CD4-positive, alpha-beta T cell treated with Interleukin-2 at 100 ng/mL for 4 hours (primary cell): Measurements from ENCODE around the gene ASXL2.
"Not testable (repeated sequence)": the region's sequence is repeated elsewhere in the genome, so short reads cannot be mapped to it uniquely, and the experiment has no call there.

Source experiments
- DNase-seq: peaks from one replicate; pipeline ENCODE4 v3.0.0-alpha.2; 2020; ENCODE audit warnings: low spot score

The ASXL2 gene

DNA sequence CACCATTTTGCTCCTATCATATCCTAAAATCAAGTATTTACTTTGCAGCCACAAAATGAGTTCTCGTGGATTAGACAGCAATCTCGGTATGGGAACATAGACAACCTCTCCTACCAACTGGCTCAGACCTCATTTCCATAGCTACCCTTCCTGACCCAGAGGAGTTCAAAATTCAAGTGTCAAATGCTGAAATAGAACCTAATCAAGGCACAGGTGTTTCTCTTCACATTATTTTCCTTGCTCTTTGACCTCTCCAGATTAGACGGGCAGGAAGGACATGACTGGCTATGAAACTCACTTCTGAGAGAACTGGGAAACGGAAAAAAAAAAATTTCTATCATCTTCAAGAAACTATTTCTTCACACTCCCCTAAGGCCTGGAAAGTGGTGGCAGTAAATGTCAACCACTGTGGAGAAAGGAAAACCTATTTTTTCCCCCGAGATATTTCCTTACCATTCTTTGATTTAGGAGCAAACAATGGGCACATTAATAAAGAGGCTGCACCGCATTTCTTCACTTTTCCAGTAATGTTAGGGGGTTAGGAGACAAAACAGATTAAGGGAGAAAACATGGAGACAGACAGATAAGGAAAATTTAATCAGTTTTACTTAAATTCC is 141.3 kb downstream of the ASXL2 start:
- no peak for DNase-seq

DNA sequence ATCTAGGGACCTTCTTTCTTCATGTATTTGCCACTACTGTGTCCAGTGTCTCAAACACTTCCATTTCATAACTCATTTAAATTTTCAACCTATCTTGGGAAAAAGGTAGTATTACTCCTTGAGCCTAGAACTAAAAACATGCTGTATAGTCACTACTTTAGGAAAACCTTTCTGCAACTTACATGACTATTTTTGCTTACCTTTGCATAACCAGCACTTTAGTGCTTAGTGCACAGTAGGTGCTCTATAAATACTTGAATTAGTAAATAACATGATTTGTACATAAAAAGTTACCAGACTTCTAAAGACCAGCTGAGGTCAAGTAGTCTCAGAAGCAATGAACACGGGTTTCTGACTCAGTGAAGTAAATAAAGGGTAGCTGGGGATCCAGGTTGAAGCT is 142.5 kb downstream of the ASXL2 start:
- DNase-seq: no peak

DNA sequence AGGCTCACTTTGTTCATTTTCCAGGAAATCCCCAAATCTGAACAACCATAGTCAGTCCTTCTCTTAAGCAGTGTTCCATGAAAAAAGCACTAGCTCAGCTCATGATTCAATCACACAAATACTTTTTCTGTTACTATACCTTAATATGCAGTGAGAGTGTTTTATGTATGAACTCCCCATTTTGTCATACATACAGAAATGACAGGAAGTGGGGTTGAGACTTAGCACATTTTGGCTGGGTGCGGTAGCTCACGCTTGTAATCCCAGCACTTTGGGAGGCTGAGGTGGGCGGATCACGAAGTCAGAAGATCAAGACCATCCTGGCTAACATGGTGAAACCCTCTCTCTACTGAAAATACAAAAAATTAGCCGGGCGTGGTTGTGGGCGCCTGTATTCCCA is 149.7 kb downstream of the ASXL2 start:
- DNase-seq: no peak

DNA sequence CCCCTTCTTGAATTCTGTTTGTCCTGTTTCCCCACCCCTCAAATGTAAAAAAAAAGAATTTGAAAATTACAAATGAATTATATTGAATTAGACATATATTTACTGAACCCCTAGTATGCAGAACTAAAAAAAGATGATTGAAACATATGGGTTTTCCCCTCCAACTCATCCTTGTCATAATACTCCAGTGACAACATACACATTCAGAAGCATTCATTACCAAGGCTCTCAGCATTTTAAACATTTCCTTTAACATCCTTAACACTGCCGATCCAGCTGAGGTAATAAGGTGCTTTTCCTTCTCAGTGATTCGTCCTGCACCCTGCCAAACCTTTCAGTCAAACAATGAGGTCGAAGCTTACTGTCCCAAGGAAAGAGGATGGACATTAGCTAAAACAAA is 151.8 kb downstream of the ASXL2 start:
- no peak for DNase-seq

DNA sequence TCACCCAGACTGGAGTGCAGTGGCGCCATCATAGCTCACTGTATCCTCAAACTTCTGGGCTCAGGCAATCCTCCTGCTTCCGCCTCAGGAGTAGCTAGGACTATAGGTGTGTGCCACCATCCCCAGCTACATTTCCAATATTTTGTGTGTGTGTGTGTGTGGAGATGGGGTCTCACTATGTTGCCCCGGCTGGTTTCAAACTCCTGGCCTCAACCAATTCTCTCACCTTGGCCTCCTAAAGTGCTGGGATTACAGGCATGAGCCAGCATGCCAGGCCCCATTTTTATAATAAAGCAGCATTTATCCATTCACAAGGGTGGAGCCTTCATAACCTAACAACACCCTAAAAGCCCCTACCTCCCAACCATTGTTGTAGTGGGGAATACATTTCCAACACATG is 152.4 kb downstream of the ASXL2 start:
- DNase-seq: no peak

DNA sequence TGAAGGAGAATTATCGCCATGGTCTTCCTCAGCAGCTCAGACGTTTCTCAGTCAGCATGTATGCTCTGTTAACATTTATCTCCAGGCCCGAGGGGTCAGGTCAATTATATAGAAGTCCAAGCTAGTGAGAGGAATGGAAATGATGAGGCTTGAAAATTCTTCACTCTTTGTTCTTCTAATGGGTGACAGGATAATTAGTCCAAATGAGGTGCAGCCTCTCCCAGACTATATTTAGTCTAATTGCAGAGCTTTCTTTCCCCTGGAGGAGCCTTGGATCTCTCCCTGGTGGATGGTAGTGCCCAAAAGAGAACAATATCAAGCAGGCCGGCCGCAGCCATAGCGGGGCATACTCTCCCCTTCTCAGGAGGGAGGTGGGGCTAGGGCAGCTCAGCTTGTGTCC is 153.5 kb downstream of the ASXL2 start:
- DNase-seq: no peak

DNA sequence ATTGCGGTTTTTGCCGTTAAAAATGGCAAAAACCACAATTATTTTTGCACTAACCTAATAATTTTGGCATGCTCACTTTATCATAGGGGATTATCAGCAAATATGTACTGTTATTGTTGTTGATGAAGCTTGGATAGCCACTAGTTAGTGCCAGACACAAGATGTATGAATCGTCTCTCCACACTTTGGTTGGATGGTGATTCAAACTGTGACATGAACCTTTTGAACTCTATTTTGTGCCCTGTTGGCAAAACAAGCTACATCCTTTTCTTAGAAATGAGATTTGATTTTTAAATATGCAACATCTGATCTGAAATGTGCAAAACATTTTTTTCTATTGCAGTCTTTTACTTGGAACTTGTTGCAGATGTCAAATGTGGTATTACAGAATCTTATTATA is 156.1 kb downstream of the ASXL2 start:
- no peak for DNase-seq

DNA sequence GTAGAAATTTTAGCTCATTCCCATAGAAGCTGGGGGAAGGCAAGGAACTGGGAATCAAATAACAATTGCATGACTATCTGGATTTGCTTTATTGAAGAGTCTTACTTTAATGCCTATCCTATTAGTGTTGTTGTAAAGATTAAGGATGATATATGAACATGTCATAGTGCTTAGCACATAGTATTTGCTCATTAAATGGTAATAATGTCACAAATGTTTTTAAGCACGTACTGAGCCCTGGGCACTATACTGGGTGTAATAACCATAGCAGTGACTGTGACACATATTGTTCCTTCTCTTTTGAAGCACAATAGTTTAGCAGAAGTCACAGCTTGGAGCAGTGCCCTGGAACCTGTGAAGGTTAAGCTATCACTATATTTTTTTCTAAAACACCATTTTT is 157.7 kb downstream of the ASXL2 start:
- DNase-seq: no peak

DNA sequence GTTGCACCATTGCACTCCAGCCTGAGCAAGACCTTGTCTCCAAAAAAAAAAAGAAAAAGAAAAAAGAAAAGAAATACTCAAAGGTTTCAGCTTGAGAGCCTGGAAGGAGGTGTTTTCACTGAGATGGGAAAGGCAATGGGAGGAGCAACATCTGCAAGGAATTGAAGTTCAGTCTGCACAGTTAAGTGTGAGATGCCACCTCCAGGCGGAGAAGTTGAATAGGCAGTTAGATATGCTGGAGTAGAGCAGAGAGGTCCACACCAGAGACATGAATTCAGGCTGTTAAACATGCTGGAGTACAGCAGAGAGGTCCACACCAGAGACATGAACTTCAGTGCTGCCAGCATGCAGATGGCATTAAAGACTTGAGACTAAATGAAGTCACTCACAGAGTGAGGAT is 163.5 kb downstream of the ASXL2 start:
- DNase-seq: no peak

DNA sequence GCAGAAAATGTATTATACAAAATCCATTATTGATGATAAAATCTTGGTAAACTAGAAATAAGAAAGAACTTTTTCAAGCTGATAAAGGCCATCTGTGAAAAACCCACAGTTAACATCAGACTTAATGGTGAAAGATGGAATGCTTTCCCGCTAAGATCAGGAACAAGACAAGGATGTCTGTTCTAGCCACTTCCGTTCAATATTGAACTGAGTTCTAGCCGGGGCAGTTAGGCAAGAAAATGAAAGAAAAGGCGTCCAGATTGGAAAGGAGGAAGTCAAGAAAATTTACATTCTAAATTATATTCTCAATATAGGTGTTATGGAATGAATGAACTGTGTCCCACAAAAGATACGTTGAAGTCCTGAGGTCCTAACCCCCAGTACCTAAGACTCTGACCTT is 165.8 kb downstream of the ASXL2 start:
- no peak for DNase-seq

DNA sequence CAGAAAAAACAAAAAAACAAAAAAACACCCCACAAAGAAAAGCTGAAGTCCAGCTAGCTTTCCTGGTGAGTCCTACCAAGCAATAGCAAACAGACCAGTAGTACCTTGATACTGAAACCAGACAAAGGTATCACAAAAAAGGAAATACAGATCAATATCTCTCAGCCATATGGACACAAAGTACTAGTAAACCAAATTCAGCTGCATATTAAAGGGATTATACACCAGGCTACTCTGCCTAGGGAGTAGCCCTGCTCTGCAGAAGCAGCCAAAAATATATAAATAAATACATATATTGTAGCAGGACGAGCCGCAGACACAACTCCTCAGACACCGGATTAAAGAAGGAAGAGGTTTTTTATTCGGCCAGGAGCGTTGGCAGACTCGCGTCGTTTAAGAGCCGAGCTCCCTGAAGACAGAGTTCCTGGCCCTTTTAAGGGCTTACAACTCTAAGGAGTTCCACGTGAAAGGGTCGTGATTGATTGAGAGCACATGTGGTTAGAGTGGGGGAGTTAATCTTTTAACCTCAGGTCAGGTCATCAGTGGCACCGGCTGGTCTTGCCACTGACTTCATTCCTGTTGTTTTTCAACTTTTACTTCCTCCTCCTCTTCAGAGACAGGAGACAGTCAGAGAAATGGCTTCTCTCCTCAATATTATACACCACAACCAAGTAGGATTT is 166.5 kb downstream of the ASXL2 start:
- no peak for DNase-seq

DNA sequence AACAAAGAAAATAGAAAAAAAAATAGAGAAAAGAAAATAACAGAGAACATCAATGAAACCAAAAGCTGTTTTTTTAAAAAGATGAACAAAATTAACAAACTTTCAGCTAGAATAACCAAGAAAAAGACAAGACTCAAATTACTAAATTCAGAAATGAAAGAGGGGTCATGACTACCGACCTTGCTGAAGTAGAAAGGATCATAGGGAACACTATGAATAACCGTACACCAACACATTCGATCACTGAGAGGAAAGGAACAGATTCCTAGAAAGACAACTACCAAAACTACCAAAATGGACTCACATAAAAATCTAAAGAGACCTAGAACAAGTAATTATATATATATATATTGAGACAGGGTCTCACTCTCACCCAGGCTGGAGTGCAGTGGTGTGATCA is 167.5 kb downstream of the ASXL2 start:
- DNase-seq: no peak

DNA sequence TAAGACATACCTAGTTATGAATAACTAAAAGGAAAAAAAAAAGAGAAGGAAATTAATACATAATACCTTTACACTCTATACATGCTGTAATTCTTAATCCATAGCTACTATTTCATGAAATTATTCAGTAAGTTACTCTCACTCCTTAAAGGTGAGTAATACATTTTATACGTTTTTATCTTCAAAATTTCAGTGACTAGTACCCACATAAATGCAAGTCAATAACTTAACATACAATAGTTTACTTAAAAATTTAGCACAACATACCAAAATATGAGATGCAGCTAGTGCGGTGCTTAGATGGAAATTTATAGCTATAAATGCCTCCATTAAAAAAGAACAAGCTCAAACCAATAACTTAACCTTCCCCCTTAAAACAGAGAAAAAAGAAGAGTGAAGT is 168.9 kb downstream of the ASXL2 start:
- DNase-seq: no peak

DNA sequence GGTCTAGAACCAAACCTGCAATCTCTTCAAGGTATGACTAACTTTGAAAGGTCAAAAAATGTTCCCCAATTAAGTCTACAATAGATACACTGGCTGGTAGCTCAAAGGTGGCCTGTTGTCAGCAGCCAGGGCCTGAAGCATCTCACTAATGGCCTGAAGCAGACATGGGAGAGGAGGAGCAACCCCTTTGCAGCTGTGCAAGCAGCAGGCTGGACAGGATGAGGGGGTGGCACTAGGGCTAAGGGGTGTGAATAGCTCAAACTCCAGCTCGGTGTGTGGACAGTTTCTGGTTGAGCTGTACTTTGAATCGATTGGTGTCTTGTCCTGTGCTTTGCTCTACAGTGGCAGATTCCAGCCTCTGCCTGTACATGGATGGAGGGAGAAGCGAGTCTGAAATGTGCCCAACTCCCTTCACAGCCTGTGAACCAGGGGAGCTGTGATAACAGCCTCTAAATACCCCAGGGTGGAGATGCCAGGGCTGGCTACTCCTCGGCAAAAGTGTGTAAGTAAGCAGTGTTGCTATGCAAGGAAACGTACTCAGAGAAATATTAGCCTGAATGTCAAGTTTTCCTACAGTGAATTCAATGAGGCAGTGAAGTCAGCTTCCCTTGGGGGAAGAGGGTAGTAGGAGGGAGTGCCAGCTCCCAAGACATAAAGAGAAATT is 170.2 kb downstream of the ASXL2 start:
- no peak for DNase-seq

DNA sequence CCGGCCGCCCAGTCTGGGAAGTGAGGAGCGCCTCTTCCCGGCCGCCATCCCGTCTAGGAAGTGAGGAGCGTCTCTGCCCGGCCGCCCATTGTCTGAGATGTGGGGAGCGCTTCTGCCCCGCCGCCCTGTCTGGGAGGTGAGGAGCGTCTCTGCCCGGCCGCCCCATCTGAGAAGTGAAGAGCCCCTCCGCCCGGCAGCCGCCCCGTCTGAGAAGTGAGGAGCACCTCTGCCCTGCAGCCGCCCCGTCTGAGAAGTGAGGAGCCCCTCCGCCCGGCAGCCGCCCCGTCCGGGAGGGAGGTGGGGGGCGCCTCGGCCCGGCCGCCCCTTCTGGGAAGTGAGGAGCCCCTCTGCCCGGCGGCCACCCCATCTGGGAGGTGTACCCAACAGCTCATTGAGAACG is 172.7 kb downstream of the ASXL2 start:
- not testable (repeated sequence) for DNase-seq

DNA sequence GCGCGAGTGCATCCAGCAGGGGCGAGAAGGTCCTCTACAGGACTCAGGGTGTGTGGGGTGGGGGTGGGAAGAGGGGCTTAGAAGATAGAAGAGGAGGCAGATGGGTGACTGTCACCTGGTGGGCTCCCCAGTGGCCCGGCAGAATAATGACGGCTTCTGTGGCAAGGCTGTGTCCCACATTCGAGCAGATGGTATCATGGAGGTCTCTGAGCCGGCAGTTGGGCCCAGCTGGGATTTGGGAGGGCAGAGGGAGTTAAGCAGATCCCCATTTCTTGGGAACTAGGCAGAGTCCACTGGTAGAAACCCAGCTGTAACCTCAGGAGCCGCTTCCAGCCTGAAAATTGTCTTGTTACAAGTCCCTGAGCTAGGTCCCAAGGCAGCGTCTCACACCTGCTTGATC is 176.5 kb downstream of the ASXL2 start:
- DNase-seq: no peak

DNA sequence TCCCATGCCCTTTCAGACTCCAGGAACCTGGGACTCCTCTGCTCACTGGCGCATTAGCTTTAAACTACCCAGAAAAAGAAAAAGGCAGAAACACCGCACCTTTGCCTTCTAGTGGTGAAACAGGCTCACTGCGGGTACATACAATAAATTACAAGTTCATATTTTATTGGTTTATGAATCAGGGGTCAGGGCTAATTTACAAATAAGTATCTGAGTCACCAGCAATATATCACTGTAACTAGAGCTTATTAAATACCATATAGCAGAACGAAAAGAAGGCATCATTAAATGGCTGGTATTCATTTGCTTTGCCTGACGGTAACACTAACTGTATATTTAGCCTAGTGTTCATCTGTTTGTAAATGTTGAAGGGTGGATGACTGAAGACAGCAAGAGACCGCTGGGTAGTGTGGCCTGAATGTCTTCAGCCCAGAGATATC is 178.0 kb downstream of the ASXL2 start:
- DNase-seq: peak; percentile 50

DNA sequence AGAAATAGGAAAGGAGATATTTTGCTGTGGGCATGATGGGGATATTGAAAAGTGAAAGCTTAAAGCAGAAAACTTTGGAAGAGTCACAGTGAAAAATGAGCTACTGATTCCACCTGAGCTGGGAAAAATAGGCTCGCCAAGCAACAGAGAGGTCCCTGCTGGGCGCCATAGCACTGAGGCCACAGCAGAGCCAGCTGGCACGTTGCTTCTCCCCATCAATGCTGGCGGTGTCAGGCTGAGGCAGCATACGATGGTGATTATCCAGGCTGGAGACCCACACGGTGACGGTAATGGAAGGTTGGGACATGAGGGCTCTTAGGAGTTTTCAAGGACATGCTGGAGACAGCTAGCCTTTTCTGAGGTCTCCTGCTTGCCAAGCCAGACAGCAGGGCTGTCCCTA is 179.1 kb downstream of the ASXL2 start:
- no peak for DNase-seq

DNA sequence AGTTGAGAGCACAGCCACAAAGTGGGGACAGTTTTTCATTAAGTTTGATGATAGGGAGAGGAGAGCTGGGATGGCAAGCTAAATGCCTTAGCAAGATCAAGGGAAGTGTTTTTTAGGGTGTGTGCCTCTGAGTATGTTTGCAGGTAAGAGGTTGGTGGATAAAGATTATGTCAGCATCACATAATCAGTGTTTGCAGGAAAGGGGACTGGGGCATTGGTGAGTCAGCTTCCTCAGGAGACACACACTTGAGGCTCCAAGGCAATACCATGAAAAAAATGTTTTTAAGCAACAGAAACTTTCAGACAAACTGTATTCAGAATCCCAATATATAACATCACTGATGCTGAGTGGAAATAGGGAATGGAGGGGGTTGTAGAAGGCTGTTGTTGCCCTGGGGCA is 179.5 kb downstream of the ASXL2 start:
- peak; percentile 10 for DNase-seq

DNA sequence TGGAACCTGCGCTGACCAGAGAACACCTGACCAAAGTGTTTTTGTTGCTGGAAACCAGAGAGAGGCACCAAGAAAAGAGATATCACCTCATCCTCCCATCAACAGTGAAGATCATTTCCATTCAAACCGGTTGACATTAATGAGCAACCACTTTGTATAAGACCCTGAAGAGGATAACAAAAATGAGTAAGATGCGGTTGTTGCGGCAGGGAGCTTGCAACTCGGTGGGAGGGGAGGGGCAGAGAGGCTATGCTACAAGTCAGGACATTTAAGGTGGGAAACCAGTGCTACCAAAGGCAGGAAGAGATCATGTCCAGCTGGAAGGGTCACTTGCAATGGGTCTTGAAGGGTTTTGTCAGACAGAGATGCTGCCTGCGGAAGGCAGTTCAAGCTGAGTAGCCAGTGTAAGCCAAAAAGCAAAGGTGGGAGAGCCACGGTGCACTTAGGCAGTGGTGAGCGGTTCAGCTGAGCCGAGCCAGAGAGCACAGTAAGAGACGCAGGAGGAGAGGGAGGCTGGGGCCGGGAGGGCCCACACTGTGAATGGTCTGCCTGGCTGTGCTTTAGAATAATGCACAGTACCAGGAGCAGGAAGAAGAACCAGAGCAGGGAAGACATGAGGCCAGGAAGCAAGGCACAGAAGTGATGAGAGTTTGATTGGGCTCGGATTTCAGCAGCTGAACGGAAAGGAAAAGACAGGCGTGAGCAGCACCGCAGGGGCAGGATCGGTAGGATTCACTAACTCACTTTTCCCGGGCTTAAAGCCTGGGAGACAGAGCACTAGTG is 180.5 kb downstream of the ASXL2 start:
- no peak for DNase-seq

DNA sequence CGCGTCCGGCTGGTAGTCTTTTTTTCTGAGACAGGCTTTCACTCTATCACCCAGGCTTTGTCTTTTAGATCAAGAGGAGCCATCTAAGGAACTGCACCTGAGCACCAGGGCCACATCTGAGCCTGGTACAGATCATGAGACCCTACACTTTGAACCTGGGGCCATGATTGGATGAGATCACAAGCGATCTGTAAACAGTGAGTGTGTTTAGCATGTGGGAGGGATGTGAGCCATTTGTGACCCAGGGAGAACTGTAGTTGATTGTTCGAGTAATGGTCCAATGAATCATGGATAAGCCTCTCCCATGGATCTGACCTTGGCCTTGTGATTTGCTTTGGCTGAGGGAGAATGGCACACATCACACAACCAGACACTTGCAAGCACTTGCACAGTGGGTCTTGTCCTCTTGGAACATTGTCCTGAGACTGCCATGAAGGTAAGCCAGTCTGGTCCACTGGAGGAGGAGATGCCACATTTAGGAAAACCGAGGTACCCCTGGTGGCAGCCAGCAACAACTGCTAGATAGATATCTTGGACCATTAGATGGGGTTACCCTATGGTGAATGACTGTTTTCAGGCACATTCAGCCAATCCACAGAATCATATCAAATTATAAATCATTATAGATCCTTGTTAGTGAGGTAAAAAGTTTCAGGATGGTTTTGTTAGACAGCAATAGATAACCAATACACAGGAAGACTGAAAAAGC is 185.4 kb downstream of the ASXL2 start:
- DNase-seq: no peak

DNA sequence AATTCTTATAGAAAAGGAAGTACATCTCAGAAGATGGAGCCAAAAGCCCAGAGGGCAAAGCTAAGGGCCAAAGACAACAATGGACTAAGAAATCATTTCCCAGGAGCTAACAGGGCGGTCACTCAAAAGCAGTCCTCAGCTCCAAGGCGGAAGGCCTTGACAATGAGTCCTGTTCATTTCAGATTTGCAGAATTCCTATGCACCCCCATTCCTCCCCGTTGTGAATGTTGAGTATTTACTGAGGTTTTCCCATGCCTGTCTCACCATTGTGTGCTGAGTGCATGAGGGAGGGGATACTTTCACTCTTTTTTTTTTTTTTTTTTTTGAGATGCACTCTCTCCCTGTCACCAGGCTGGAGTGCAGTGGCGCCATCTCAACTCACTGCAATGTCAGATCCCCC is 186.1 kb downstream of the ASXL2 start:
- no peak for DNase-seq
